H1 (cell line): ENCODE measurements around the gene AP1G2. TPM values are rescaled to one million over a fixed set of nuclear protein-coding genes. Genes with fewer than 3 reads are reported as not detected.

Experiments
- CTCF ChIA-PET: fragments of 300-600 bp; sonication (Branson Sonifier 250); formaldehyde crosslinking; loops from one replicate; lab custom pipeline; 2021; ENCODE audit not compliant: partially characterized antibody; lab: Charles Lee
- POLR2A ChIA-PET: fragments of 300-600 bp; sonication (Branson Sonifier 250); formaldehyde crosslinking; loops from one replicate; lab custom pipeline; 2021; ENCODE audit warnings: inconsistent platforms; ENCODE audit not compliant: partially characterized antibody; lab: Charles Lee
- DNase-seq, 2 experiments: peaks; one replicate each; pipeline versions ENCODE4 v3.0.0 to v3.0.0-alpha.2; 2010 to 2022; ENCODE audit warnings: low spot score in 2 of 2, low read depth in 1 of 2, mixed read lengths in 1 of 2
- FAIRE-seq: peaks from 2 replicates; lab custom pipeline; 2011; peaks lifted over from hg19 to GRCh38; lab: Jason Lieb, UNC
- H2AFZ ChIP-seq: 2 replicates; pipeline ENCODE4 v1.8.1; 2012; ENCODE audit warnings: low read length, inconsistent platforms
- H2AK5ac ChIP-seq: 2 replicates; pipeline ENCODE4 v1.6.1; 2013; ENCODE audit warnings: low read depth, low read length
- H2BK120ac ChIP-seq: replicated peaks from 2 replicates; pipeline ENCODE3; 2013; ENCODE audit warnings: low read depth, low read length, inconsistent platforms
- H2BK12ac ChIP-seq: 2 replicates; pipeline ENCODE4 v1.6.1; 2013; ENCODE audit warnings: low read depth, low read length
- H2BK15ac ChIP-seq: 2 replicates; pipeline ENCODE4 v1.6.1; 2013; ENCODE audit warnings: low read length
- H2BK20ac ChIP-seq: 2 replicates; pipeline ENCODE4 v1.6.1; 2013; ENCODE audit warnings: low read length
- H2BK5ac ChIP-seq: 2 replicates; pipeline ENCODE4 v1.6.1; 2013; ENCODE audit warnings: low read depth, low read length
- H3K14ac ChIP-seq: 2 replicates; pipeline ENCODE4 v1.6.1; 2013; ENCODE audit warnings: inconsistent platforms; ENCODE audit not compliant: insufficient read length
- H3K18ac ChIP-seq: 2 replicates; pipeline ENCODE4 v1.6.1; 2013; ENCODE audit warnings: low read length; ENCODE audit errors: extremely low read depth
- H3K23ac ChIP-seq: 2 replicates; pipeline ENCODE4 v1.6.1; 2013; ENCODE audit warnings: inconsistent platforms; ENCODE audit not compliant: insufficient read length
- H3K23me2 ChIP-seq: 2 replicates; pipeline ENCODE4 v1.6.1; 2013; ENCODE audit warnings: low read depth, low read length
- H3K27ac ChIP-seq: 2 replicates; pipeline ENCODE4 v1.6.1; 2011; ENCODE audit warnings: low read depth, low read length, inconsistent platforms
- H3K27me3 ChIP-seq, 4 experiments: replicated peaks in 1 of 4; 1 replicate in 1 of 4; 2 replicates in 3 of 4; pipeline versions ENCODE4 v1.6.1 to v1.8.1; 2011 to 2013; ENCODE audit warnings: low read length in 3 of 4, mild to moderate bottlenecking in 3 of 4, inconsistent platforms in 2 of 4, mixed read lengths in 2 of 4, moderate library complexity in 1 of 4; ENCODE audit not compliant: control insufficient read depth in 3 of 4, insufficient read depth in 3 of 4; ENCODE audit errors: extremely low read depth in 1 of 4
- H3K36me3 ChIP-seq, 4 experiments: 2 replicates each; pipeline versions ENCODE4 v1.6.1 to v1.8.1; 2011 to 2013; ENCODE audit warnings: mild to moderate bottlenecking in 4 of 4, low read length in 3 of 4, moderate library complexity in 2 of 4, control low read depth in 1 of 4, inconsistent platforms in 1 of 4; ENCODE audit not compliant: insufficient read depth in 4 of 4, control insufficient read depth in 2 of 4
- H3K4ac ChIP-seq: replicated peaks from 2 replicates; pipeline ENCODE3; 2013; ENCODE audit warnings: low read length, low read depth, mixed read lengths, inconsistent platforms; ENCODE audit not compliant: insufficient read length
- H3K4me1 ChIP-seq, 4 experiments: replicated peaks in 1 of 4; 1 replicate in 1 of 4; 2 replicates in 3 of 4; pipeline versions ENCODE4 v1.6.1 to v1.8.1; 2011 to 2013; ENCODE audit warnings: low read length in 3 of 4, inconsistent platforms in 2 of 4, mixed read lengths in 1 of 4; ENCODE audit not compliant: insufficient read depth in 4 of 4, control insufficient read depth in 3 of 4
- H3K4me2 ChIP-seq, 2 experiments: 2 replicates each; pipeline versions ENCODE4 v1.6.1 to v1.8.1; 2011 to 2013; ENCODE audit warnings: low read depth in 2 of 2, low read length in 2 of 2, control low read depth in 1 of 2, inconsistent platforms in 1 of 2, mild to moderate bottlenecking in 1 of 2; ENCODE audit not compliant: insufficient read depth in 1 of 2
- H3K4me3 ChIP-seq, 4 experiments: fragments of 200-600, 300-600 bp in 1 of 4; sonication (generic), shearing (Covaris generic), sonication (Bioruptor Twin) in 1 of 4; 2 replicates each; pipeline versions ENCODE4 v1.5.1 to v1.8.1; 2011 to 2016; ENCODE audit warnings: low read length in 4 of 4, low read depth in 3 of 4, control low read depth in 2 of 4, inconsistent platforms in 2 of 4, mild to moderate bottlenecking in 2 of 4, mixed read lengths in 1 of 4, moderate library complexity in 1 of 4; ENCODE audit not compliant: insufficient read depth in 2 of 4; ENCODE audit errors: extremely low read depth in 1 of 4
- H3K56ac ChIP-seq: replicated peaks from 2 replicates; pipeline ENCODE3; 2013; ENCODE audit warnings: low read depth, mild to moderate bottlenecking, mixed read lengths, low read length, inconsistent platforms; ENCODE audit not compliant: insufficient read length
- H3K79me1 ChIP-seq: 2 replicates; pipeline ENCODE4 v1.6.1; 2013; ENCODE audit warnings: low read depth, low read length, control low read depth
- H3K79me2 ChIP-seq, 2 experiments: 2 replicates each; pipeline versions ENCODE4 v1.6.1 to v1.8.1; 2012 to 2013; ENCODE audit warnings: low read length in 2 of 2, mild to moderate bottlenecking in 2 of 2, inconsistent platforms in 1 of 2; ENCODE audit not compliant: insufficient read depth in 2 of 2, control insufficient read depth in 1 of 2
- H3K9ac ChIP-seq, 4 experiments: replicated peaks in 1 of 4; 1 replicate in 1 of 4; 2 replicates in 3 of 4; pipeline versions ENCODE4 v1.6.1 to v1.8.1; 2011 to 2013; ENCODE audit warnings: low read depth in 3 of 4, low read length in 3 of 4, control low read depth in 2 of 4, mild to moderate bottlenecking in 2 of 4, moderate library complexity in 2 of 4, inconsistent platforms in 1 of 4; ENCODE audit errors: extremely low read depth in 1 of 4
- H3K9me3 ChIP-seq, 2 experiments: 2 replicates each; pipeline versions ENCODE4 v1.6.1 to v1.8.1; 2012 to 2013; ENCODE audit warnings: mild to moderate bottlenecking in 2 of 2, moderate library complexity in 2 of 2, control low read depth in 1 of 2, inconsistent platforms in 1 of 2, low read depth in 1 of 2, low read length in 1 of 2, mixed read lengths in 1 of 2; ENCODE audit not compliant: insufficient read depth in 2 of 2
- H4K20me1 ChIP-seq, 2 experiments: replicated peaks in 1 of 2; 2 replicates each; pipeline versions ENCODE3 to v1.8.1; 2011 to 2013; ENCODE audit warnings: inconsistent platforms in 2 of 2, low read length in 2 of 2, mild to moderate bottlenecking in 1 of 2; ENCODE audit not compliant: insufficient read depth in 2 of 2, control insufficient read depth in 1 of 2
- H4K5ac ChIP-seq: 2 replicates; pipeline ENCODE4 v1.6.1; 2013; ENCODE audit warnings: low read length, low read depth, mixed read lengths, inconsistent platforms; ENCODE audit not compliant: insufficient read length
- H4K8ac ChIP-seq: 2 replicates; pipeline ENCODE4 v1.8.0; 2013; ENCODE audit warnings: mild to moderate bottlenecking, moderate library complexity, low read length, inconsistent platforms; ENCODE audit not compliant: insufficient read depth; ENCODE audit errors: extremely low read depth
- H4K91ac ChIP-seq: replicated peaks from 2 replicates; pipeline ENCODE3; 2013; ENCODE audit warnings: low read length, mixed read lengths, inconsistent platforms; ENCODE audit not compliant: insufficient read length
- NRF1 ChIP-seq: IDR thresholded peaks from 2 replicates; pipeline ENCODE4 v1.6.1; 2011; ENCODE audit warnings: mild to moderate bottlenecking, low read depth, low read length, improper control_type of control experiment
- SIRT6 ChIP-seq: IDR thresholded peaks from one replicate; pipeline ENCODE4 v1.7.1; 2012; ENCODE audit warnings: low read length, inconsistent platforms
- SP1 ChIP-seq: IDR thresholded peaks from 2 replicates; pipeline ENCODE4 v1.6.1; 2011; ENCODE audit warnings: low read depth, low read length
- WGBS, 2 experiments: shearing (Covaris generic) in 1 of 2; methylation state at CpG; one replicate each; pipeline versions ENCODE4 v1.1.6 to v1.1.7; 2013 to 2015; ENCODE audit warnings: low lambda C conversion rate in 2 of 2, mixed read lengths in 2 of 2, inconsistent platforms in 1 of 2, low coverage in 1 of 2, missing lambda C conversion rate in 1 of 2; ENCODE audit not compliant: insufficient replicate concordance in 2 of 2, insufficient coverage in 1 of 2, insufficient read length in 1 of 2; ENCODE audit errors: extremely low coverage in 1 of 2, missing lambda C conversion rate in 1 of 2; 5-methylcytosine and 5-hydroxymethylcytosine counted together
- polyA plus RNA-seq, 7 experiments: library from polyadenylated mRNA; depleted of rRNA in 3 of 7; stranded (reverse) in 5 of 7; unstranded in 2 of 7; fragments of >200 nt in 5 of 7; fragments of 200-250 nt in 2 of 7; gene quantifications; 1 replicate in 5 of 7; 2 replicates in 1 of 7; 4 replicates in 1 of 7; pipeline versions ENCODE4 v1.2.1 to v1.2.3, GENCODE V29; 2011 to 2013; ENCODE audit warnings: missing spikeins in 2 of 7, mixed read lengths in 2 of 7
- total RNA-seq: library from RNA; stranded (reverse); fragmentation: NEBNext Ultra II Directional; extraction: Animal tissue kit (Norgen Biotek cat#: 25700); gene quantifications from 2 replicates; pipeline ENCODE4 v1.2.1, GENCODE V29; 2021

The AP1G2 gene
- total and polyA plus RNA-seq, 2 of the 8 experiments (the other 6 are each of a cell fraction or from before 2014, with no cell fraction given): 70.9 to 134 TPM

- peak overlapping the region; percentile 56 for H4K91ac ChIP-seq
- H3K36me3 ChIP-seq: no peaks in the 10 kb centered on the region
- H3K79me1 ChIP-seq: no peaks in the 10 kb centered on the region
- ChIA-PET POLR2A (interaction anchor here (0.6 kb wide), 1 partner anchor 17 kb away, joined by 3 read pairs; no protein-coding TSS in a partner anchor), CTCF (interaction anchor here (0.9 to 2.0 kb wide), 6 partner anchors 12 to 328 kb away, joined by 4 to 13 read pairs (median 4); no protein-coding TSS in a partner anchor)
- no peak overlapping the region for H2BK5ac ChIP-seq
- H4K20me1 ChIP-seq: no peaks in the 10 kb centered on the region
- H4K8ac ChIP-seq: no peak overlapping the region
- H3K9me3 ChIP-seq: no peaks in the 10 kb centered on the region; a peak in 1 of 4 replicates
- no peak overlapping the region for H2BK20ac ChIP-seq
- no peak overlapping the region for H3K18ac ChIP-seq
- no peak overlapping the region for H3K23ac ChIP-seq
- WGBS, 2 experiments: 80% methylated on average over 1 of the region's 1 CpG; no CpG with 5 or more reads in 1 of the 2 experiments
- no peak for TF ChIP-seq SP1
- no peak for TF ChIP-seq NRF1
- no peak for TF ChIP-seq SIRT6
- no peak overlapping the region for H2BK15ac ChIP-seq
- H3K14ac ChIP-seq: no peak overlapping the region
- no peak overlapping the region for H3K4ac ChIP-seq
- H2AFZ ChIP-seq: no peak overlapping the region
- no peak overlapping the region for H3K56ac ChIP-seq
- no peak overlapping the region for H2BK12ac ChIP-seq
- H2BK120ac ChIP-seq: no peak overlapping the region
- H3K27ac ChIP-seq: no peak overlapping the region
- FAIRE-seq (no peak), DNase-seq (no peak)
- H3K4me3 ChIP-seq: no peak overlapping the region
- H3K23me2 ChIP-seq: no peaks in the 10 kb centered on the region; the same call in 1 of the 2 replicates
- H2AK5ac ChIP-seq: no peak overlapping the region
- no peaks in the 10 kb centered on the region for H3K4me1 ChIP-seq
- no peaks in the 10 kb centered on the region for H3K27me3 ChIP-seq
- no peaks in the 10 kb centered on the region for H3K79me2 ChIP-seq
- H4K5ac ChIP-seq: no peak overlapping the region
- H3K4me2 ChIP-seq: no peak overlapping the region
- no peak overlapping the region for H3K9ac ChIP-seq
Observed at GRCh38 chr14:23601845-23602180, 34.2 kb upstream of the AP1G2 start.
